Inflammatory macrophage treated with lipopolysaccharide for 1 hour (primary cell): ENCODE data around the gene AAMP.

Experiments used
- DNase-seq, 2 donors: peaks; one replicate each; pipeline ENCODE4 v3.0.0-alpha.2; 2020 to 2022

AAMP gene

DNA sequence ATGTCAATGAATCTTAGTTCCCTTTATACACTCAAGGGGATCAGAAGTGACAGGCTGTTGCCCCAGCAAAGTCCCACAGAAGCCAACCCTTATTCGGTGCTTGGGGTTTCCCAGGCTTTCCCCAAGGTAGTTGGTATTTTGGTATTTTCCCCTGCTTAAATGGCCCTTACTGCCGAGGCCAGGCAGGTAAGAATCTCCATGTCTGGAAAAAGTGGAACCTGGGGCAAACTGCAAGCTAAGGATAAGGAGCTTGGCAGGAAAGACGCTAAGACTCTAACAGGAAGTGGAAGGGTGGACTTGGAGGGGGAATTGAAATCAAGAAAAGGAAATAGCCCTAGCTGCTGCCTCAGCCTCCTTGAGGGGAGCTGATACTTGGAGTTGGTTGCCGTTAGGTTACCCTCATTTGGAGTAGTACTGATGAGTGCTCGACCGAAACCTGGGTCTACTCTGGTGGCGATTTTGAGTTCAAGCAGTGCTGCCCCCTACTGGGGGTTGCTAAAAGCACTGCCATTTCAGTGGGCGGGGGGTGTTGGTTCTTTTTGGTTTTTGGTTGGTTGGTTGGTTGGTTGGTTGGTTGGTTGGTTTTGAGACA, 12.5 kb downstream of the AAMP start:
- DNase-seq: peak; percentile 80 to 86

DNA sequence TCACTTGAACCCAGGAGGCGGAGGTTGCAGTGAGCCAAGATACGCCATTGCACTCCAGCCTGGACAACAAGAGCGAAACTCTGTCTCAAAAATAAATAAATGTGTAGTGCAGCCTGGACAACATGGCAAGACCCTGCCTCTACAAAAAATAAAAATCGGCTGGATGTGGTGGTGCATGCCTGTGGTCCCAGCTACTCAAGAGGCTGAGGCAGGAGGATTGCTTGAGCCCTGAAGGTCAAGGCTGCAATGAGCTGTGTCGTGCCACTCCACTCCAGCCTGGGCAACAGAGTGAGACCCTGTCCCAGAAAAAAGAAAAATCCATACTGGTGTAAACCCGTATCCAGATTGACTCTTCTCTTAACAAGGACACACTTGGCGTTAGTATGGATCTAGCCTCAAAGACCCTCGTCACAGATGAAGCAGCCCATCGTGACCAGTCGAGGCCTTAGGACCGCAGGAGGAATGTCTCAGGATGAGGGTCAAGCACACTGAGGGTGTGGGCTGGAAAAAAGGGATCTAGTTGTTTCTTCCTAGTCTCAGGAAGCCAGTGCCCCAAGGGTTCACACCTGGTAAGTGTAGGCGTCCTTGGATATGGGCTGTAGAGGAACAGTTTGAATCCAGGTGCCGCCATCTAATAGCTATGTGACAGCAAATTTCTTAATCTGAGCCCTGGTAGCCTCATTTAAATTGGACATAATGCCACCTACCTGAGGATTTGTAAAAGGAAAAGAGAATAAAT, 13.2 kb downstream of the AAMP start:
- DNase-seq: no peak

- peak; percentile 67 to 83 for DNase-seq
Observed at GRCh38 chr2:218255446-218255845, 14.5 kb downstream of the AAMP start.

GRCh38 chr2:218253232-218253625, 16.7 kb downstream of the AAMP start:
- DNase-seq: no peak

DNA sequence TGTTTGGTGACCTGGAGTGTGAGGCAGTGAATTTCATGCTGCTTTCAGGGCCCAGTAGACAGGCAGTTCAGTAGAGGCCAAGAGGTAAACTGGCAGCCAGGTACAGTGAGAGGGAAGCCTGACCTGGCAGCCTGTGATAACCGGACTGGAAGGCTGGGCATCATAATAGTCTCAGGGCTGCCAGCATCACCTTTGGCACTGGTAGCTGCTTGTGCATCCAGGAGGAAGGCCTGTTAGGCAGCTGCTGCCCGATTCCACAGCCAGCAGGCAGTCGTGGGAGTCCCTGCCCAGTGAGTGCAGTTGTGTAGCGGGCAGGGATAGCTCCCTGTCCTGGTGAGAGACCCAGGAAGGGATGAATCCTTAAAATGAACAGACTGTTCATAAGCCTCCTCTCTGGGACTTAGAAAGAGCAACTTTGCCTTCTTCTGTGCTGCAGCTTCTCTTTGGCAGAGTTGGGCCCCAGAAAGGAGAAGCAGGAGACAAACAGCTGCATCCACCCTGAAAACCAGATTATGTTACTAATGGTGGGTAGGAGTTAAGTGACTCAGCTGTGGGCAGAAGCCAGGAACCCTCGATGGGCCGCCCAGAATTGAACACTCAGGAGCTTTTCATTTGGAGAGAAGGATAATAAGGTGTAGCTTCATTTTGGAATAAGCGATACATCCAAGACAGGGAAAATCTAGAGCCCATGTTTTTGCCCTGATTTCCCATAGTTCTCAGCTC, 17.3 kb downstream of the AAMP start:
- peak; percentile 66 to 69 for DNase-seq

- DNase-seq: peak in 1 of 2 donors; percentile 21
Observed at GRCh38 chr2:218249691-218250090, 20.2 kb downstream of the AAMP start.

DNA sequence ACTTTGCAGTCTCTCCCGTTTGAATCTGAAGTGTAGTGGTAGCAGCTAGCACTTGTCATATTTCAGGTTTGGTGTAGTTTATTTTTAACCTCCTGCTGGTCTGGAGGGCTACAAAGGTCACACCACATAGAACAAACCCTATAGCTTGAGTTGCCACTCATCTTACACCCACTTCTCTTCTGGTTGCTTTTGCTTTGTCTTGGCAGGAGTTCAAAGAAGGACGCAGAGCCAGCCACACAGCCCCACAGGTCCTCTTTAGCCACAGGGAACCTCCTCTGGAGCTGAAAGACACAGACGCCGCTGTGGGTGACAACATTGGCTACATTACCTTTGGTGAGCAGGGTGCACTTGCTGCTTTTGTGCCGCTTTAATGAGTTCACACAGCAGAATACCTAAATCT, 24.7 kb downstream of the AAMP start:
- no peak for DNase-seq

GRCh38 chr2:218244665-218245064, 25.3 kb downstream of the AAMP start:
- DNase-seq: no peak

- DNase-seq: no peak
Observed at GRCh38 chr2:218244204-218244603, 25.7 kb downstream of the AAMP start.

DNA sequence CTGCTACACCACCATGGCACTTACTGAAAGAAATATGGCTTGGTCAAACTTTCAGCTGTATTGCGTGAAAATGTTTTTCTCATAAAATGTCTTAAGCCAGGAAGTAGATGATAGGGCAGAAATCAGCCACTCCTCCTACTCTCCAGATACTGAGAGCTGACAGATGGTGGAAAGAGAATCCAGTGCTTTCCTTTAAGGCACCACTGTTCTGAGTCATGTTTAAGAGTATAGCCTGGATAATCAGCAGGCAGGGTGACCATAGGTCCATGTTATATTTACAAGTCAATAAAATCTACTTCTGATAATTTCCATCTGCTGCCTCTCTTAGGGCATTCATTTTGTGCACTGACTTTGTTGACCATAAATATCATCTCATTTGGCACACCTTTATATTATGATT, 31.1 kb downstream of the AAMP start:
- peak in 1 of 2 donors; percentile 36 for DNase-seq

- no peak for DNase-seq
Observed at GRCh38 chr2:218236829-218237228, 33.1 kb downstream of the AAMP start.

GRCh38 chr2:218235017-218235416, 34.9 kb downstream of the AAMP start:
- no peak for DNase-seq

DNA sequence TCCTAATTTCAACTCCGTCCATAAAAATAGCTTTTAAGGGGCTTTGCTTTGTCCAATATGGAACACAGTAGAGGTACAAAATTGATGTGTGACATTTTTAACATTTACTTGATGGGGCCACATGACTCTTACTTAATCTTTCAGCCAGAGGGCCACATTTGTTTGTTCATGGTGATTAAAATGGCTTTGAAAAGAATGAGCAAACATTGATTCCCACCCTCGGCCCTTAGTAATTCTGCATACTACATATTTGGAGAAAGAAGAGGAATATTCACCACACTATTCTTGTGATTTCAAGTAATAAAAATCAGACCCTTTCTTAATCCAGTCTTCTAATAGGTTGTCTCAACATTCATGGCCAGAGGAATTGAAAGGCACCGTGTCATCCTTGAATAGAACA, 35.4 kb downstream of the AAMP start:
- no peak for DNase-seq

DNA sequence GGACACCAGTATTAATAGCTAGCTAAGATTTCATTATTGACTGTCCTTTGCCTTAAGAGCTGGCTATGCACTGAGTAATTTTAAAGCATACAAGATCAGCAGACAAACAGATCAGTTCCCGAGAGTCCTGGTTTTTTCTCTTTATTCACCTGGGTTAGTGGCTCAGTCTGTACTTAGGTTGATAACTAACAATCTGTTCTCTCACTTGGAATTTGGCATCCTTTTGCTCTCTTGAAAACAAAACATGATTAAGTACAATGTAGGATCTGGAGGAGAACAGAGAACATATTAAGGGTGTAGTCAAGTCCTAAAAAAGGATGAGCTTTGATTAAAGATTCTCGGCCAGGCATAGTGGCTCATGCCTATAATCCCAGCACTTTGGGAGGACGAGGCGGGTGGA, 36.4 kb downstream of the AAMP start:
- no peak for DNase-seq

- peak; percentile 48 to 53 for DNase-seq
Observed at GRCh38 chr2:218230882-218231281, 39.1 kb downstream of the AAMP start.

- DNase-seq: no peak
Observed at GRCh38 chr2:218229851-218230250, 40.1 kb downstream of the AAMP start.

GRCh38 chr2:218229239-218229638, 40.7 kb downstream of the AAMP start:
- peak; percentile 83 to 84 for DNase-seq

DNA sequence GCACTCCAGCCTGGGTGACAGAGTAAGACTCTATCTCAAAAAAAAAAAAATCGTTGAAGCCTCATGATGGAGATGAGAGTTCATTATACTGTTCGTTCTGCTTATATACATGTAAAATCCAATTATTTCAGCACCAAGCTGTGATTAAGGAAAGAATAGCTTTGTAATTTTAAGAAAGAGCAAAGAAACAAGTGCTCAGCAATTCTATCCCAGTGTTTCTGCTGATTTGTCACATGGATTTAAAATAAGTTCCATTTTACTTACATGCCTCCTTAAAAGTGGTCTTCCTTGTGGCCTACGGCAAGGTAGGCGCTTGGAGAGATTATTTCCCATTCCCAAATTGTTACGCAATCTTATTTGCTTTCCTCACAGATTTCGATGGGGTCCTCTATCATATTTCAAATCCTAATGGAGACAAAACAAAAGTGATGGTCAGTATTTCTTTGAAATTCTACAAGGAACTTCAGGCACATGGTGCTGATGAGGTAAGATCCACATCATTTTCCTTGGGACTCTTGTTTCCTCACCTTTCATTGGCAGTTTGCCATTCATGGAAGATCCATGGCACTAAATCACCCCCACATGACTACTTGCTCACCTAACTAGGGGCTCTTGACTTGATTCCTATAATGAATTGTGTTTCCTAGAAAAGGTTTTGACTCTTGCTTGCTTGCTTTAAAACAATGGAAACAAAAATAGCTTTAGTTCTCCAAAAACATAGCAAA, 41.4 kb downstream of the AAMP start:
- peak in 1 of 2 donors; percentile 43 for DNase-seq

GRCh38 chr2:218226903-218227302, 43.0 kb downstream of the AAMP start:
- DNase-seq: no peak

GRCh38 chr2:218224186-218224585, 45.8 kb downstream of the AAMP start:
- peak; percentile 63 to 75 for DNase-seq

GRCh38 chr2:218223046-218223445, 46.9 kb downstream of the AAMP start:
- peak in 1 of 2 donors; percentile 39 for DNase-seq

DNA sequence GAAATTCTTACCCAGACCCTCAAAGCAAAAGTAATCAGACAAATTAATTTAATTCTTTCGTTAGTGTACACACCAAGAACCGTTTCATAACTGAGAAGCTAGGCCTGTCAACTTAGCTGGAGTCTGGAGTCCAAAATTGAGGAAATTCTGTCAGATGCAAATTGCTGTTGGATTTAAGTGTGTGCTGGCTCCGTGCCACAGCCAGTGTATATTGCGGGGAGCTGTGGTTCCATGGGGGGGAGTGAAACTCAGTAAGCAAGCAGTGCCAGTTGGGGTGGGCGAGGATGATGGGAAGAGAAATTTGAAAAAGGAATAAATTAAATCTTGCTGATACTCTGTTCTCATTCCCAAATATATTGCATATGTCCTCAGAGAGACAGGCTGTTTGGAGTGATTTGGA, 48.9 kb downstream of the AAMP start:
- peak in 1 of 2 donors; percentile 38 for DNase-seq

GRCh38 chr2:218219934-218220333, 50.0 kb downstream of the AAMP start:
- no peak for DNase-seq
